Stimulated activated CD4-positive, alpha-beta T cell treated with anti-CD3 and anti-CD28 coated beads, TNF-alpha, amount 100 ng/mL, for 4 hours (primary cell): Measurements from ENCODE around the gene SYCP2.
"Not testable (repeated sequence)": the region's sequence is repeated elsewhere in the genome, so short reads cannot be mapped to it uniquely, and the experiment has no call there.

Source experiments
- DNase-seq, 3 experiments: peaks; one replicate each; pipeline ENCODE4 v3.0.0-alpha.2; 2020; ENCODE audit warnings: low read depth in 3 of 3

The SYCP2 gene

DNA sequence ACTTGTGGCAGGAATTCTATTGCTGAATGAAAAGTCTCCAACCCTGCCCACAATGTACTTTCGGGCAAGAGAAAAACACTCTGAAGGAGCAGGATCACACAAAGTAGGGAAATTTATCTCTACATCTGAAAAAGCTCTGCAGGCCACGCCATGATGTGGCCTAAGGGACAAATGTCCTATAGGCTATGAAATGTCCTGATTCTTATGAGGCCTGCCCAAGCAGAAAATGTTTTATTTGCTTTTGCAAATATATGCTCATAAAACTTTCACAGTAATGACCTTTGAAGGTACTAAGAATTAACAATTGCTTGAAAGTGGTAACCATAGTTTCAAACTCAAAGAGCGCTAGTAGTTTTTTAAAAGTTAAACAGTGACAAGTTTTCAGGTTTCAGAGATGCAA lies 31.0 kb downstream of the SYCP2 start:
- DNase-seq: no peak

DNA sequence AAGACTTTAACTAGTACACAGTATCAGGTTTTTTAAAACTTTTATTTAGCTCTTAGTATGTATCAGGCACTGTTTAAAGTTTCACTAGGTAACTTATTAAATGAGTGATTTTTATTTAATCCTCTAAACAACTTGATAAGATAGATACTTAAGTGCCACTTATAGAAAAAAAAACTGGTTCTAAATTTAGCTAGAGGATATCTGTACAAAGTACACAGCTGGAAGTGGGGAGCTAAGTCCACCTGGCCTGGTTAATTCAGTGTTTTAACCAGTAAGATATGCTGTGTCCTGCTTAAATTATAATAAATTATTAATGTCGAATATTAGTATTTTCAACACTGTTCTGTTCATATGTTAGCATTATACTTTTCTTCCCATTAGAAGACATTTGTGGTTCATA lies 37.5 kb downstream of the SYCP2 start:
- DNase-seq: no peak

DNA sequence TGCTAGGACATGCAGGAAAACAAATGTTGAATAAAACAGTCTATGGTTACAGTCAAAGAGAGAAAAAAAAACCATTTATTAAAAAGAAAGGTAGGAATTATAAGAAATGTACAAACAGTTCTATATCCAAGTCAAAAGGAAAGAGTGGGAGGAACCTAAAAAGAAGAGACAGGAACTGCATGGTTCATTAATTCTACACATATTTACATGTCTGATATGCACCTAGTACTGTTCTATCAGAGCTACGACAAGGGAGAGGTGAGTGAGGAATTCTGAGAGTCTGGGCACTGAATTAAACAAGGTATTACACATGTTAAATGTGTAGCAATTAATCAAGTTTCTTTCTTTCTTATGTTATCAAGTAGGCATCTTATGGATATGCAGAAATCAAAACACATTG lies 41.9 kb downstream of the SYCP2 start:
- DNase-seq: no peak

DNA sequence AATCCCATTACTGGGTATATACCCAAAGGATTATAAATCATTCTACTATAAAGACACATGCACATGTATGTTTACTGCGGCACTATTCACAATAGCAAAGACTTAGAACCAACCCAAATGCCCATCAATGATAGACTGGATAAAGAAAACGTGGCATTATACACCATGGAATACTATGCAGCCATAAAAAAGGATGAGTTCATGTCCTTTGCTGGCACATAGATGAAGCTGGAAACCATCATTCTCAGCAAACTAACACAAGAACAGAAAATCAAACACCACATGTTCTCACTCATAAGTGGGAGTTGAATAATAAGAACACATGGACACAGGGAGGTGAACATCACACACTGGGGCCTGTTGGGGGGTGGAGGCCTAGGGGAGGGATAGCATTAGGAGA lies 43.4 kb downstream of the SYCP2 start:
- not testable (repeated sequence) for DNase-seq

DNA sequence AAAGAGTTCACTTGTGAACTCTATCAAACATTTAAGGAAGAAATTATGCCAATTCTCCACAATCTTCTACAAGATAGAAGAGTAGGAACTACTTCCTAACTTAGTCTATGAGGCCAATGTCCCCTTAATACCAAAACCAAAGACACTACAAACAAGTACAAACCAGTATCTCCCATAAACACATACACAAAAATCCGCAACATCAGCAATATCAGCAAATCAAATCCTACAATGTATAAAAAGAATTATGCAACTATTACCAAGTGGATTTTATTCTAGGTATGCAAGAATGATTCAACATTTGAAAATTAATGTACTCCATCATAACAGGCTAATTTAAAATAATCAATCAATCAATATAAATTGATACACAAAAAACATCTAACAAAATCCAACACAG lies 45.4 kb downstream of the SYCP2 start:
- DNase-seq: no peak

DNA sequence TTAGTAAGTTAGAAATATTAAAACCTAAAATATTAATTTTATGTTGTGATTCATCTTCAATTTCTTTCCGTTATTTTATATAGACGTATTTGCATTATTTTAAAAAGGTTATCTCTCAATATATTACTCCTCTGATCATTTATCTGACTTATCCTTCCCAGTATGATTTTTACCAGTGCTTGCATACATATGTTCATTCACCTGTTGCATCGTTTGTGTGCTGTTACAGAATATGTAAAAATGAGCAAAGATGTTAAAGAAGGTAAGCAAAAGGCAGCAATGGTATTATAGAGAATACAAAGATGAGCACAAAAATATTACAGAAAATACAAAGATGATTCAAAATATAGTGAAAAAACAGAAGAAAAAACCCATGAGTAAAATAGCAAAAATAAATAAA lies 48.9 kb downstream of the SYCP2 start:
- DNase-seq: no peak

DNA sequence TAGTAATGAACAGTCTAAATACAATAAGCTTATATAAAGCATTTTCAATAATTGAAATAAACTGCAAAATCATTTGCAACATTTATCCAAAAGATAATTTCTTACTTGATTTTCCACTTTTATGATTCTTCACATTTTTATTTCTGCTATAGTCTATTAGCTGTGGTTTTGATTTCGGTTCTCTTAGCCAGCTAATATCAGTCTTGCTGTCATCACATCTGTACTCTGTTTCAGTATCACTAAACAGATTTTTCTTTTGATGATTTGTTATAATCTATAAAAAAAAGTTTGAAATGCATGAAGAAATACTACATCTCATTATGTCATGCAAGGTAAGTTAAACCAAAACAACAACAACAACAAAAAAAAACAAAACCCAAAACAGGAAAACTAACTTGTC lies 53.2 kb downstream of the SYCP2 start:
- DNase-seq: no peak

DNA sequence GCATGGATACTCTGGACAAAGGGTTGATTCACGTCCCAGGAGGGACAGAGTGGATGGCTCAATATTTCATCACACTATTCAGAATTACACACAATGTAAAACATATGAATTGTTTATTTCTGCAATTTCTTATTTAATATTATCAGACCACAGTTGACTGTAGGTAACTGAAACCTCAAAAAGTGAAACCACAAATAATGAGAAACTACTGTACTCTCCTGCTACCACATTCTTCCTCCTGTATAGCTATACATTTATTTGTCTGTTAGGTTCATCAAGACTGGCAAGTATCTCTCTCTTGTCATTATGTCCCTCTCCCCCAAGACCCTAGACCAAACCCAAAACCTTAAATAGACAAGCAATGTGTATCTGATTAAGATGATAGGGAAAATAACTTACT lies 60.0 kb downstream of the SYCP2 start:
- DNase-seq: no peak

DNA sequence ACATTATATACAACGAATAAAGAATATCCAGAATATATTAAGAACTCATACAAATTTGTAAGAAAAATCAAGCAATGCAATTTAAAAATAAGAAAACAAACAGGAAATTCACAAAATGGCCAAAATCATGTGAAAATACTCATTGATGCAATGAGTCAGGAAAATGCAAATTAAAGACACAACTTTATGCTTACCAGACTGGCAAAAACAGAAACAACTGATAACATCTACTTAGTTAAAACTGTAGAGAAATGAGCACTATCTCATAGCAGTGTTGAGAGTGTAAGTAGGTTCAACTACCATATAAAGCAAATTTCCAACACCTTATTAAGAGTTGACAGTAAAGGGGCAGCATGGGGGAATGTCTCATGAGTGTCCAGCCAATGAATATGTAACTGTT lies 62.3 kb downstream of the SYCP2 start:
- DNase-seq: no peak

DNA sequence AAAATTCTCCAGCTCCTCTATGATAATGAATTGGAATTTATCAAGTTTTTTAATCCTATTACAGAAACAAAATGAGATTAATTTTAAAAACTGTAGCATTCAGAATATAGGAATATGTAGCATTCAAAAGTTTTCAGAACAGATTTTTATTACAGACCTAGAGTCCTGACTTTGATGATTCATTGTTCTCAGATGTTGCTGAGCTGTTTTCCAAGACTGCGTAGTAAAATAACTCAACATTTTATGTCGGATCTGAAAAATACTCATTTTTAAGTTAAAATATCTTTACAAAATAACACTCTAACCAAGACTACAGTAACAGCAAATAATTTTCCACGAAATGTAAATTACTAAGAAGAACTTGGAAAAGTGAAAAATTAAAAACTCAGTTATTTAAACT lies 67.1 kb downstream of the SYCP2 start:
- no peak for DNase-seq

DNA sequence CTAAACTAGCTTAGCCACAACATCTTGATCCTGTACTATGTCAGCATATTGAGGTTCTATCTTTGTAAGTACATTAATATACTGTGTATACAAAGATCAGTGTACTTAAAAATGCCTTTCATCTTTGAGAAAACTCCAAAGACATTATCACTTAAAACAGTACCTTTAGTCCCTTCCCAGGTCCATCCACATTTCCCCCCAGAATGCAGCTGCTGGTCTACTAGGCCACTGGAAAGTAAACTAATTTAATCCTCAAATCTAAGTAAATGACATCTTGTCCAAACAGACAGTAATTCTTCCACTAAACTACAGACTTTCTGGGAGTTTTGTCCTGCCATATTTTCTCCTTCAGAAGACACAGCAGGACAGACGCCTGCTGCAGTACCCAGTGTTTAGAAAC lies 68.7 kb downstream of the SYCP2 start:
- DNase-seq: no peak

DNA sequence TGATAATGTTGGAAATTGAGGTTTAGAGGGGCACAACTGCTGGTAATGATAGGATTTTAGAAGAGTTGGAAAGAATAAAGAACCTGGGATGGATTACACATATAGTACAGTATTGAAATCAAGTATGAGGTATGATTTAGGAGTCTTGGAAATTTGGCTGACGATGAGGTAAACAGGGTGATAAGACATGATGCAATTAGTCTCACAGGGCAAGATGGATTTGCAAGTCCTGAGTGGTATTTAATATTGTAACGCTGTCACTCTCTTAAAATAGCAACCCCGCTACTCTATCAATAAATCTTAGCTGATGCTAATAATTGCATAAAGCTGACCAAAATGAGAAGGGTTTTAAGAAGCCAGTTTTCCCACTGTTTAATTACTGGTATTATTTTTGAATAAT lies 70.4 kb downstream of the SYCP2 start:
- no peak for DNase-seq

DNA sequence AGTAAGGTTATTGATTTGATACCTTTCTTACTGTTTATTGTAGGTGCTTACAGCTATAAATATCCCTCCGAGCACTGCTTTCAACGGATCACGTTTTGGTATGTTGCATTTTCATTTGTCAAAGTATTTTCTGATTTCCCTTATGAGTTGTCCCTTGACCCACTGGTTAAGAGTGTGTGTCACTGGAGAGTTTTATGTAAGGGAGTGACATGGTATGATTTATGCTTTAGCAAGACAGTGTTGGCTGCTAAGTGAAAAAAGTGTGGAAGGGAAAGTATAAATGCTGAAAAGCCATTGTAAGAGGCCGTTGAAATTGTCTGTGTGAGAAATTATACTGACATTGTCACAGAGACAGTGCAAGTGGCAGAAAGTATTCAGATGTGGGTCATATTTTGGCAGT lies 72.0 kb downstream of the SYCP2 start:
- DNase-seq: no peak

DNA sequence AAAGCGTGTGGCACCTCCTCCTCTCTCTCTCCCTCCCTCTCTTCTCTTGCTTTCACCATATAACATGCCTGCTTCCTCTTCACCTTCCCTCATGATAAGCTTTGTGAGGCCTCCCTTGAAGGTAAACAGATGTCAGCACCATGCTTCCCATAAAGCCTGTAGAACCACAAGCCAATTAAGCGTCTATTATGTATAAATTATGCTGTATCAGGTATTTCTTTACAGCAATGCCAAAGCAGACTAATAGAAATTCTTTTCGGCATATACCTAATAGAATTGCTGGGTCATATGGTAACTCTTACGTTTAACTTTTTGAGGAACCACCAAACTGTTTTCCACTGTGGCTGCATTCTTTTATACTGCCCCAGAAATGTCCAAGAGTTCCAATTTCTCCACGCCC lies 75.0 kb downstream of the SYCP2 start:
- DNase-seq: no peak

DNA sequence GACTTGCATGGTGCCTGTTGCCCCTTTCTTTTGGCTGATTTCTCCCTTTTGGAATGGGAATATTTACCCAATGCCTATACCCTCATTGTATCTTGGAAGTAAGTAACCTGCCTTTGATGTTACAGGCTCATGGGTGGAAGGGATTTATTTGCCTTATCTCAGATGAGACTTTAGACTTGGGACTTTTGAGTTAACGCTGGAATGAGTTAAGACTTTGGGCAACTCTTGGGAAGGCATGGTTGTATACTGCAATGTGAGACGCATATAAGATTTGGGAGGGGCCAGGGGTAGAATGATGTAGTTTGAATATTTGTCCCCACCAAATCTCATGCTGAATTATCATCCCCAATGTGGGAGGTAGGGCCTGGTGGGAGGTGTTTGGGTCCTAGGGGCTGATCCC lies 75.5 kb downstream of the SYCP2 start:
- DNase-seq: no peak

DNA sequence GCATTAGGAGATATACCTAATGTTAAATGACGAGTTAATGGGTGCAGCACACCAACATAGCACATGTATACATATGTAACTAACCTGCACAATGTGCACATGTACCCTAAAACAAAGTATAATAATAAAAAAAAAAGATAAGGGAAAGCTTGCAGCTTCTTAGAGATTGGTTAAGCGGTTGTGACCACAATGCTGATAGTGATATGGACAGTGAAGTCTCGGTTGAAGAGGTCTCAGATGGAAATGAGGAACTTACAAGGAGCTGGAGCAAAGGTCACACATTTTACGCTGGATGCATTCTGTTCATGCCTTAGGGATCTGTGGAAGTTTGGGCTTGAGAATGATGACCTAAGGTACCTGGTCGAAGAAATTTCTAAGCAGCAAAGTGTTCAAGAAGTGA lies 76.5 kb downstream of the SYCP2 start:
- not testable (repeated sequence) for DNase-seq

DNA sequence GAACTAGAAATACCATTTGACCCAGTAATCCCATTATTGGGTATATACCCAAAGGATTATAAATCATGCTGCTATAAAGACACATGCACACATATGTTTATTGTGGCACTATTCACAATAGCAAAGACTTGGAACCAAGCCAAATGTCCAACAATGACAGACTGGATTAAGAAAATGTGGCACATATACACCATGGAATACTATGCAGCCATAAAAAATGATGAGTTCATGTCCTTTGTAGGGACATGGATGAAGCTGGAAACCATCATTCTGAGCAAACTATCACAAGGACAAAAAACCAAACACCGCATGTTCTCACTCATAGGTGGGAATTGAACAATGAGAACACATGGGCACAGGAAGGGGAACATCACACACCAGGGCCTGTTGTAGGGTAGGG lies 76.9 kb downstream of the SYCP2 start:
- not testable (repeated sequence) for DNase-seq

DNA sequence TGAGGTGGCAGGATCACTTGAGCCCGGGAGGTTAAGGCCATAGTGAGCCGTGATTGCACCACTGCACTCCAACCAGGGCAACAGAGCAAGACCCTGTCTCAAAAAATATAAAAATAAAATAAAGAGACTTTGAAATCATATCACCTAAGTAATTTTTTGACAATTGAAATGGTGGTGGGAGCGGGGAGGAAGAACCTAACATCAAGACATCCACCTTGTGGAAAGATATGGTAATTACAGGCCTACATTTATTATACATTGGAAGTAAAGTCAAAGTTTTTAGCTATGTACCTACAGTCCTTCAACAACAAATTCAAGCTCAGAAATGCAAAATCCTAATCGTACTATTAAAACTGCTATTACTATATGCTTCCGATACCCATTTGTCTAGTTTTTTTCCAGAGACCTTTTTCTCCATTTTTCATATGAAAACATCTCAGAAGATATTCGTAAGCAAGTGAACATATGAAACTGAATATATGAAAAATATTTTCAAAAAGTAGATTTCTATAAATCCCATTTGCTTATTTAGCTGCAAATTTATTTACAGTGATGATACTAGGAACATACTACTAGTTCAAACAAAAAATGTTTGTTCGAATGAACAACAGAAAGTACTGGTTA lies 83.3 kb downstream of the SYCP2 start:
- no peak for DNase-seq

DNA sequence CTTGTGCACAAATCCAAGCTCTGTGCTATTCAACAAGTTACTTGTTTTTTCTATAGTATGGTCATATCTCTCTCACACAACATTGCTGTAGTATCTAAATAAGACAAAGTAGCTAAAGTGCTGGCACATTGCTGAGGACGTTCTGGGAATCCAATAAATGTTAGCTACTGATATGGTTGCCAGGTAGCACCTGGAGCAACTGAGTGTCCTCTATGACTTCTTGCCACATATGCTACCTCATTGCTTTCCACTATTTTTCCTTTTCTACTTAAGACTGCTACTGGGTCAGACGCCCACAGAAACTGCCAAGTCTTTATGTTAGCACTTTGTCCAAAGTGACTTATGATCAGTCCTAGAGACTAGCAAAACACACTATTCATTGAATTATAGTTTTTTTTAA lies 85.3 kb downstream of the SYCP2 start:
- no peak for DNase-seq

DNA sequence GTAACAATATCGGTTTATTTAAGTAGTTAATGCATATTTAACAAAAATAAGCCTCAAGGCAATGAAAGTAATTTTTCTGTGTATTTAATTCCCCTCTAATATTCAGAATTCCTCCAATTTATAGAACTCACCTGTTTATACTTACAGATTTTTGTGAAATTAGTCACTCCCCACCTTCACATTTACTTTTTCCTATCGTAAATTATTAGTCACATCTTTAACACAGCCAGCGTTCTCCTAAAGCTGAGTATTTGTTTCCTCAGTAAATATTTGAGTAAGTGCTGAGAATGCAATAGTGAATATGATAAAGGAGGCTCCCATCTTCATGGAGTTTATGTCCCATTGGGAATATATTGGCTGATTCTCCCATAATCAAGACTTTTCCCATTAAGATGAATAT lies 88.0 kb downstream of the SYCP2 start:
- DNase-seq: no peak

DNA sequence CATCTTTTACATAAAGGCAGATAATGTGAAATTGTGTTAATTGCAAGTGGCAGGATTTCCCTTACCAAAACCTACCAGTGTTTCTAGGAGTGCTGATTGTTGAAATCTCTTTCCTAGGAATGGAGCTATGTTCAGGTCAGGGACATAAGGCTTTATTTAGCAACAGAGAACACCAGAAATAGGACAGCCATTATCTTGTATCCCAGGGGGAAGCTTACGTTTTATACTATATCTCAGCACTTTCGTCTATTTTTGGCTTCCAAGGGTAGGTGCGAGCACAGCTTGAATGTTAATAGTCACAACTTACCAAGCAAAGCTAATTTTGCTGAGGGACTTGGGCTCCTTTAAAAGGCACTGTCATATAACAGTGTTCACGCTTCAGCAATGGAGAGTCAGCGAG lies 94.0 kb downstream of the SYCP2 start:
- DNase-seq: no peak

DNA sequence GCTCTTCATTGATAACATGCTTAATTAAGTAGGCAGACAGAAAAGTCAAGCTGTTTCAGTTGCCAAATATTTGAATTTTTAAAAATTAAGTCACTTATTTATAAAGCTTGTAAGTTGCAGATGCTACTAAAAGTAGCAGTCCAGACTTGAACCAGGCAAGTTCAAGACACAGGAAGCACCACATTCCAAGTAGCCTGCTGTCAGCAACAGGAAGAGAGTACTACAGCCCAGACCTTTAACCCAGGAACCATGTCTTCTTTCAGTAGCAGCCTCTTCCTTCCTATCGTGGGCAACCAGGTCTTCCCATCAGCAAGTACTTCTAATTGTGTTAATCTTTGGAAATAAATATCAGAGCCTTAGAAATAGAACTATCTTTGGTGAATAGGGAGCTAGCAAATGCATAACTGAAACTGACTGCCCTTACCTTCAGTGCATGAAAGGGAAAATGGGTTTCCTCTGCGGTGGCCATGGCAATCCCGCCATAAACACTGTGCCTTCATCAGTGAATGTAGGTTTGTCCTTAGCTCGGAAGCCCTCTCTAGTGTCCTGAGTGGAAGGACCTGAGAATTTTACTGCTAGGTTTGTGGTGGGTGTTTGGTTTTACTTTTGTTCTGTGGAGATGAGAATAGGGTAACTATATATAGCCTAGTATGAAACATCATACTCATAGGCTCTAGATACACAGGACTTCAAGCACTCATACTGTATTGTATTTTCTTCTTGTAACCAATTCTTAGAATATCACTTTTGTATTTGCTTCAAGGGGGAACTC lies 95.6 kb downstream of the SYCP2 start:
- DNase-seq: no peak

DNA sequence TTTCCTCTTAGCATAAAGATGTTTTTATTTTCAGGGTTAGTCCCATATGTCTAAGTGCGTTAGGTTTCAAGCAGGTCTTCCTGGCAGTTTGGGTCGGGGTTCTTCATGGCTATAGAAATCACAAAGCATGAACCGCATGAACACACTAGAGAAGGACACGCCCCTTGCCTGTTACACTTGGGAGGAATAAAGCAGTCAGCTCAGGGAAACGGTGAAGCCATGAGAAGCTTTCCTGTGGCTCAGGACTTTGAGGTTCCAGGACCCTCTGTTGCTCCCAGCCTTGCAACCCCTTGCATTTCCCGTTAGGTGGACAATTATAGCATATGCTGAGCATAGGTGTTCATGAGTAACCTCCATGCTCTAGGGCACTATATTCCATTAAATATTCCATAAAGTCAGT lies 96.7 kb downstream of the SYCP2 start:
- DNase-seq: no peak
